Stimulated activated naive B cell treated with anti-CD40 and anti-IgM and Interleukin-4, amounts not matched to agents 10 μg/mL and 1 μg/mL and 100 μg/mL, for 72 hours (primary cell): Measurements from ENCODE around the gene NPIPB13.
"Not testable (repeated sequence)": the region's sequence is repeated elsewhere in the genome, so short reads cannot be mapped to it uniquely, and the experiment has no call there.

Experiments
- ATAC-seq, 2 donors: fragments of 150-1000 bp; cut with Tn5 transposase; replicated peaks; 2 replicates each; pipeline ENCODE4 v1.10.0; 2021; ENCODE audit warnings: moderate library complexity in 1 of 2
- DNase-seq: peaks from one replicate; pipeline ENCODE4 v3.0.0; 2021
- H3K27ac Mint-ChIP-seq: one replicate; pipeline ENCODE4 v1.8.0; 2022; ENCODE audit warnings: mild to moderate bottlenecking, mixed read lengths
- H3K27me3 Mint-ChIP-seq, 2 donors: one replicate each; pipeline ENCODE4 v1.8.0; 2022; ENCODE audit warnings: mixed read lengths in 2 of 2
- H3K36me3 Mint-ChIP-seq, 2 donors: one replicate each; pipeline ENCODE4 v1.8.0; 2022; ENCODE audit warnings: mixed read lengths in 2 of 2, mild to moderate bottlenecking in 1 of 2
- H3K4me1 Mint-ChIP-seq, 2 donors: one replicate each; pipeline ENCODE4 v1.8.0; 2022; ENCODE audit warnings: mixed read lengths in 2 of 2, mild to moderate bottlenecking in 1 of 2
- H3K4me3 Mint-ChIP-seq, 2 donors: one replicate each; pipeline ENCODE4 v1.8.0; 2022; ENCODE audit warnings: mild to moderate bottlenecking in 2 of 2, mixed read lengths in 2 of 2, moderate library complexity in 1 of 2
- H3K9me3 Mint-ChIP-seq, 2 donors: one replicate each; pipeline ENCODE4 v1.8.0; 2022; ENCODE audit warnings: mixed read lengths in 2 of 2, mild to moderate bottlenecking in 1 of 2

NPIPB13 gene

GRCh38 chr16:30248379-30248778, at the start of gene NPIPB13:
TSS of gene NPIPB13 (minus strand) at chr16:30248479. CDS start at chr16:30245573, 2,906 bp downstream.
- not testable (repeated sequence) for H3K4me1 Mint-ChIP-seq, H3K27me3 Mint-ChIP-seq, H3K4me3 Mint-ChIP-seq, H3K27ac Mint-ChIP-seq, ATAC-seq, H3K9me3 Mint-ChIP-seq, DNase-seq, H3K36me3 Mint-ChIP-seq

- DNase-seq, H3K4me1 Mint-ChIP-seq, H3K9me3 Mint-ChIP-seq, H3K4me3 Mint-ChIP-seq, H3K36me3 Mint-ChIP-seq, H3K27me3 Mint-ChIP-seq, H3K27ac Mint-ChIP-seq, ATAC-seq: not testable (repeated sequence)
Measured at GRCh38 chr16:30282357-30282756, 34.1 kb upstream of the NPIPB13 start.

GRCh38 chr16:30278523-30278922, 30.2 kb upstream of the NPIPB13 start:
- ATAC-seq, H3K36me3 Mint-ChIP-seq: not testable (repeated sequence)

GRCh38 chr16:30217082-30217481, 31.2 kb downstream of the NPIPB13 start:
- not testable (repeated sequence) for H3K4me3 Mint-ChIP-seq, H3K27me3 Mint-ChIP-seq, H3K4me1 Mint-ChIP-seq, H3K27ac Mint-ChIP-seq, H3K9me3 Mint-ChIP-seq, DNase-seq, ATAC-seq, H3K36me3 Mint-ChIP-seq

More at GRCh38 chr16:30278523-30278922, 30.2 kb upstream of the NPIPB13 start:
- not testable (repeated sequence) for H3K4me3 Mint-ChIP-seq, DNase-seq, H3K4me1 Mint-ChIP-seq, H3K27ac Mint-ChIP-seq, H3K27me3 Mint-ChIP-seq, H3K9me3 Mint-ChIP-seq

- not testable (repeated sequence) for H3K27ac Mint-ChIP-seq, H3K4me1 Mint-ChIP-seq, ATAC-seq, H3K9me3 Mint-ChIP-seq, DNase-seq, H3K27me3 Mint-ChIP-seq, H3K4me3 Mint-ChIP-seq, H3K36me3 Mint-ChIP-seq
Measured at GRCh38 chr16:30211414-30211813, 36.9 kb downstream of the NPIPB13 start.

GRCh38 chr16:30209032-30209431, 39.2 kb downstream of the NPIPB13 start:
- not testable (repeated sequence) for ATAC-seq, H3K27ac Mint-ChIP-seq, H3K36me3 Mint-ChIP-seq, H3K27me3 Mint-ChIP-seq, DNase-seq, H3K9me3 Mint-ChIP-seq, H3K4me3 Mint-ChIP-seq, H3K4me1 Mint-ChIP-seq

GRCh38 chr16:30207063-30207704, 41.1 kb downstream of the NPIPB13 start:
- H3K36me3 Mint-ChIP-seq, H3K9me3 Mint-ChIP-seq, H3K27ac Mint-ChIP-seq, H3K4me3 Mint-ChIP-seq, DNase-seq, H3K27me3 Mint-ChIP-seq, H3K4me1 Mint-ChIP-seq: not testable (repeated sequence)
- ATAC-seq, result peak; percentile 66 to 69

- ATAC-seq, result peak; percentile 43 to 45
Measured at GRCh38 chr16:30206252-30206651, 42.0 kb downstream of the NPIPB13 start.

GRCh38 chr16:30205541-30206236, 42.6 kb downstream of the NPIPB13 start:
- H3K27ac Mint-ChIP-seq, H3K9me3 Mint-ChIP-seq, H3K4me3 Mint-ChIP-seq, H3K36me3 Mint-ChIP-seq, H3K27me3 Mint-ChIP-seq, H3K4me1 Mint-ChIP-seq, DNase-seq: not testable (repeated sequence)
- ATAC-seq, result peak; percentile 64 to 66

More at GRCh38 chr16:30206252-30206651, 42.0 kb downstream of the NPIPB13 start:
- H3K36me3 Mint-ChIP-seq, H3K27ac Mint-ChIP-seq, DNase-seq, H3K9me3 Mint-ChIP-seq, H3K4me3 Mint-ChIP-seq, H3K4me1 Mint-ChIP-seq, H3K27me3 Mint-ChIP-seq: not testable (repeated sequence)

- not testable (repeated sequence) for H3K27ac Mint-ChIP-seq, ATAC-seq, H3K4me1 Mint-ChIP-seq, DNase-seq, H3K4me3 Mint-ChIP-seq, H3K27me3 Mint-ChIP-seq, H3K36me3 Mint-ChIP-seq, H3K9me3 Mint-ChIP-seq
Measured at GRCh38 chr16:30199608-30200343, 48.5 kb downstream of the NPIPB13 start.

- not testable (repeated sequence) for H3K36me3 Mint-ChIP-seq, H3K9me3 Mint-ChIP-seq, ATAC-seq, H3K27me3 Mint-ChIP-seq, H3K4me3 Mint-ChIP-seq, H3K4me1 Mint-ChIP-seq, H3K27ac Mint-ChIP-seq, DNase-seq
Measured at GRCh38 chr16:30199049-30199448, 49.2 kb downstream of the NPIPB13 start, which contains the start of gene SULT1A3. TSS of gene SULT1A3 (plus strand) at chr16:30199255. CDS start at chr16:30200729, 1,474 bp downstream.
